Stomach (tissue), 4 donors: ENCODE measurements around the gene AGBL3.

Experiments used
- EP300 ChIP-seq: sonication (generic); formaldehyde crosslinking; IDR thresholded peaks from one replicate; pipeline ENCODE4 v1.6.1; 2017; ENCODE audit warnings: antibody characterized with exemption
- POLR2A ChIP-seq, 4 donors: fragments of 450-650 bp; IDR thresholded peaks; one replicate each; pipeline ENCODE4 v1.6.1; 2016; ENCODE audit warnings: antibody characterized with exemption in 4 of 4, control low read depth in 2 of 4, mild to moderate bottlenecking in 1 of 4, moderate library complexity in 1 of 4
- POLR2AphosphoS5 ChIP-seq, 3 donors: sonication (generic); formaldehyde crosslinking; IDR thresholded peaks; one replicate each; pipeline ENCODE4 v1.6.1; 2016; ENCODE audit warnings: antibody characterized with exemption in 3 of 3
- TF ChIP-seq, protein P1 (sequence below), 7 experiments: fragments of 450-650 bp in 4 of 7; fragments of 200-600 bp in 3 of 7; sonication (generic) in 3 of 7; IDR thresholded peaks; one replicate each; pipeline ENCODE4 v1.5.1; 2016 to 2019; ENCODE audit warnings: antibody characterized with exemption in 7 of 7, control low read depth in 2 of 7, mild to moderate bottlenecking in 1 of 7

DNA sequence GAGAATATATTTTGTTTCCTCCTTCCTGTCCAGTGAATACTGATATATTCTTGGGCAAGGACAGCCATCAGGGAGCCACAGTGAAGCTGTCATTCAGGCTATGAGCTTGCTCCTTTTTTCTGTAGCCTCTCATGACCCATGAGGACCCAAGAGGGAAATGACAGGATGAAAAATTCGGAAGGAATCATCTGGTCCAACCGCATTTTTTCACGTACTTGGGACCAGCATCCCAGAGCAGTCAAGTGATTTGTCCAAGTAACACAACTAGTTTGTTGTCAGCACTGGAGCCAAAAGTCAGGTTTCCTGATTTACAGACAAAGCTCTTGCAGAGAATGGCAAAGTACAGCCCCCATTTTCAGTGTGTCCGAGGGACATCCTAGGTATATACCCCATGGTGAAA lies 47.2 kb upstream of the AGBL3 start:
- no peak for TF ChIP-seq POLR2A (IDR thresholded peaks at IDR 0.05)
- no peak for TF ChIP-seq POLR2AphosphoS5 (IDR thresholded peaks at IDR 0.05)
- TF ChIP-seq EP300: no peak
- TF ChIP-seq, protein P1, sequence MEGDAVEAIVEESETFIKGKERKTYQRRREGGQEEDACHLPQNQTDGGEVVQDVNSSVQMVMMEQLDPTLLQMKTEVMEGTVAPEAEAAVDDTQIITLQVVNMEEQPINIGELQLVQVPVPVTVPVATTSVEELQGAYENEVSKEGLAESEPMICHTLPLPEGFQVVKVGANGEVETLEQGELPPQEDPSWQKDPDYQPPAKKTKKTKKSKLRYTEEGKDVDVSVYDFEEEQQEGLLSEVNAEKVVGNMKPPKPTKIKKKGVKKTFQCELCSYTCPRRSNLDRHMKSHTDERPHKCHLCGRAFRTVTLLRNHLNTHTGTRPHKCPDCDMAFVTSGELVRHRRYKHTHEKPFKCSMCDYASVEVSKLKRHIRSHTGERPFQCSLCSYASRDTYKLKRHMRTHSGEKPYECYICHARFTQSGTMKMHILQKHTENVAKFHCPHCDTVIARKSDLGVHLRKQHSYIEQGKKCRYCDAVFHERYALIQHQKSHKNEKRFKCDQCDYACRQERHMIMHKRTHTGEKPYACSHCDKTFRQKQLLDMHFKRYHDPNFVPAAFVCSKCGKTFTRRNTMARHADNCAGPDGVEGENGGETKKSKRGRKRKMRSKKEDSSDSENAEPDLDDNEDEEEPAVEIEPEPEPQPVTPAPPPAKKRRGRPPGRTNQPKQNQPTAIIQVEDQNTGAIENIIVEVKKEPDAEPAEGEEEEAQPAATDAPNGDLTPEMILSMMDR (IDR thresholded peaks at IDR 0.05): no peak
